ENCODE measurements around the gene FAM236A.
"Not testable (repeated sequence)": the region's sequence is repeated elsewhere in the genome, so short reads cannot be mapped to it uniquely, and the experiment has no call there.

Gene FAM236A

GRCh38 chrX:72937906-72938305 is at the start of gene FAM236A:
Gene FAM236A (plus strand): TSS chrX:72938206. CDS start chrX:72938263, 57 bp downstream.
- H3K36me3 ChIP-seq (ENCODE audit: control insufficient read depth, low read depth, low read length); H3K27me3 ChIP-seq (ENCODE audit: control insufficient read depth, insufficient read depth, low read length); H3K9ac ChIP-seq (ENCODE audit: low read length); H3K27ac ChIP-seq (ENCODE audit: low read length); H3K4me1 ChIP-seq (ENCODE audit: control insufficient read depth, low read depth, low read length); H3K9me3 ChIP-seq (ENCODE audit: control insufficient read depth, low read depth, low read length); H3K4me3 ChIP-seq (ENCODE audit: low read length): not testable (repeated sequence)

DNA sequence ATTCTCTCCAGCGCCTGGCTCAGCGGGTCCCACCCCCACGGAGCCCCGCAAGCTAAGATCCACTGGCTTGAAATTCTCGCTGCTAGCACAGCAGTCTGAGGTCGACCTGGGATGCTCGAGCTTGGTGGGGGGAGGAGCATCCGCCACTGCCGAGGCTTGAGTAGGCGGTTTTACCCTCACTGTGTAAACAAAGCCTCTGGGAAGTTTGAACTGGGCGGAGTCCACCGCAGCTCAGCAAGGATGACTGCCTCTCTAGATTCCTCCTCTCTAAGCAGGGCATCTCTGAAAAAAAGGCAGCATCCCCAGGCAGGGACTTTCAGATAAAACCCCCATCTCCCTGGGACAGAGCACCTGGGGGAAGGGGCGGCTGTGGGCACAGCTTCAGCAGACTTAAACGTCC is 48.3 kb upstream of the FAM236A start:
- H3K27ac ChIP-seq (ENCODE audit: low read length); H3K27me3 ChIP-seq (ENCODE audit: control insufficient read depth, insufficient read depth, low read length); H3K9ac ChIP-seq (ENCODE audit: low read length); H3K36me3 ChIP-seq (ENCODE audit: control insufficient read depth, low read depth, low read length); H3K4me1 ChIP-seq (ENCODE audit: control insufficient read depth, low read depth, low read length); H3K9me3 ChIP-seq (ENCODE audit: control insufficient read depth, low read depth, low read length); H3K4me3 ChIP-seq (ENCODE audit: low read length): not testable (repeated sequence)

- H3K4me1 ChIP-seq (ENCODE audit: control insufficient read depth, low read depth, low read length); H3K9me3 ChIP-seq (ENCODE audit: control insufficient read depth, low read depth, low read length); H3K9ac ChIP-seq (ENCODE audit: low read length); H3K4me3 ChIP-seq (ENCODE audit: low read length); H3K27me3 ChIP-seq (ENCODE audit: control insufficient read depth, insufficient read depth, low read length); H3K36me3 ChIP-seq (ENCODE audit: control insufficient read depth, low read depth, low read length); H3K27ac ChIP-seq (ENCODE audit: low read length): not testable (repeated sequence)
Measured at GRCh38 chrX:72912315-72912714, 25.7 kb upstream of the FAM236A start, which contains the start of gene FAM236C. Gene FAM236C (plus strand): TSS chrX:72912615. CDS start chrX:72912715, 100 bp downstream.

- not testable (repeated sequence) for H3K9ac ChIP-seq (ENCODE audit: low read length); H3K4me1 ChIP-seq (ENCODE audit: control insufficient read depth, low read depth, low read length); H3K9me3 ChIP-seq (ENCODE audit: control insufficient read depth, low read depth, low read length); H3K4me3 ChIP-seq (ENCODE audit: low read length); H3K36me3 ChIP-seq (ENCODE audit: control insufficient read depth, low read depth, low read length); H3K27ac ChIP-seq (ENCODE audit: low read length); H3K27me3 ChIP-seq (ENCODE audit: control insufficient read depth, insufficient read depth, low read length)
Measured at GRCh38 chrX:72916096-72916495, 21.9 kb upstream of the FAM236A start.

GRCh38 chrX:72932283-72932682 is 5.7 kb upstream of the FAM236A start:
- not testable (repeated sequence) for H3K4me3 ChIP-seq (ENCODE audit: low read length); H3K4me1 ChIP-seq (ENCODE audit: control insufficient read depth, low read depth, low read length); H3K9ac ChIP-seq (ENCODE audit: low read length); H3K27me3 ChIP-seq (ENCODE audit: control insufficient read depth, insufficient read depth, low read length); H3K36me3 ChIP-seq (ENCODE audit: control insufficient read depth, low read depth, low read length); H3K27ac ChIP-seq (ENCODE audit: low read length); H3K9me3 ChIP-seq (ENCODE audit: control insufficient read depth, low read depth, low read length)

- not testable (repeated sequence) for H3K27ac ChIP-seq (ENCODE audit: low read length); H3K9ac ChIP-seq (ENCODE audit: low read length); H3K27me3 ChIP-seq (ENCODE audit: control insufficient read depth, insufficient read depth, low read length); H3K9me3 ChIP-seq (ENCODE audit: control insufficient read depth, low read depth, low read length); H3K4me3 ChIP-seq (ENCODE audit: low read length); H3K36me3 ChIP-seq (ENCODE audit: control insufficient read depth, low read depth, low read length); H3K4me1 ChIP-seq (ENCODE audit: control insufficient read depth, low read depth, low read length)
Measured at GRCh38 chrX:72936455-72936854, 1.6 kb upstream of the FAM236A start.

GRCh38 chrX:72936882-72937455 is 1.0 kb upstream of the FAM236A start:
- H3K9ac ChIP-seq (ENCODE audit: low read length); H3K36me3 ChIP-seq (ENCODE audit: control insufficient read depth, low read depth, low read length); H3K4me1 ChIP-seq (ENCODE audit: control insufficient read depth, low read depth, low read length); H3K4me3 ChIP-seq (ENCODE audit: low read length); H3K9me3 ChIP-seq (ENCODE audit: control insufficient read depth, low read depth, low read length); H3K27me3 ChIP-seq (ENCODE audit: control insufficient read depth, insufficient read depth, low read length); H3K27ac ChIP-seq (ENCODE audit: low read length): not testable (repeated sequence)

DNA sequence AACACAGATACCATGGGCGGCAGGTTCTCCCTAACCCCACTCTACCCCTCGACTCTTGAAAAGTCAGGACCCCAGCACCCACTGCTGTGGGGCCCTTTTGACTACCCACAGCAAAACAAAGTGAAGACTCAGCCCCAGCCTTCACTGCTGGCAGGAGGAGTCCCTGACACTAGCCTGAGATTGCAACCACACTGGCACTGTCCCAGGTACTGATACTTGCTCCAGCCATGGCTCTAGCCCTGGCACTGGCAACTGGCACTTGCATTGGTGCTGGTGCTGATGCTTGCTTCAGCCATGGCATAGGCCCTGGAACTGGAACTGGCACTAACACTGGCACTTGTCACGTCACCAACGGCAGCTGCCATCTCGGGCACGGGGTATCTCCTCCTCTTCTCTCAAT is 4.3 kb downstream of the FAM236A start:
- H3K9ac ChIP-seq (ENCODE audit: low read length); H3K27me3 ChIP-seq (ENCODE audit: control insufficient read depth, insufficient read depth, low read length); H3K9me3 ChIP-seq (ENCODE audit: control insufficient read depth, low read depth, low read length); H3K4me3 ChIP-seq (ENCODE audit: low read length); H3K36me3 ChIP-seq (ENCODE audit: control insufficient read depth, low read depth, low read length); H3K4me1 ChIP-seq (ENCODE audit: control insufficient read depth, low read depth, low read length); H3K27ac ChIP-seq (ENCODE audit: low read length): not testable (repeated sequence)

- not testable (repeated sequence) for H3K36me3 ChIP-seq (ENCODE audit: control insufficient read depth, low read depth, low read length); H3K4me1 ChIP-seq (ENCODE audit: control insufficient read depth, low read depth, low read length); H3K27ac ChIP-seq (ENCODE audit: low read length); H3K4me3 ChIP-seq (ENCODE audit: low read length); H3K9me3 ChIP-seq (ENCODE audit: control insufficient read depth, low read depth, low read length); H3K9ac ChIP-seq (ENCODE audit: low read length); H3K27me3 ChIP-seq (ENCODE audit: control insufficient read depth, insufficient read depth, low read length)
Measured at GRCh38 chrX:72943035-72943818, 5.2 kb downstream of the FAM236A start.

DNA sequence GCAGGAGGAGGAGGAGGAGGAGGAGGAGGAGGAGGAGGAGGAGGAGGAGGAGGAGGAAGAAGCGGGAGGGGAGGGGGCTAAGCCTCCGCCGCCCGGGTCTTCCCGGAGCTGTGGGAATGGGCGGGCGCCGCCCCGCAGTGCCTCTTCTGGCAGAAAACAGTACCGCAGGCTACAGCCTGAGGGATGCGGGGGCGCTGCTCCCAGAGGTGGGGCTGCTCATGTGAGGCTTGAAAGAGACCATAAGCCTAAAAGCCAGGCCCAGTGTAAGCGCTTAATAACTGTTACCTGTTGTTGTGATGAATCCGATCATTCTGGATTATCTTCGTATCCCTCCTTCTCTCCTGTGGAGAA is 5.8 kb downstream of the FAM236A start, which contains the start of gene DMRTC1:
TSS of gene DMRTC1 (minus strand) at position 19 of the 351 bp plus-strand sequence. CDS start 68,143 bp downstream, outside the sequence.
- H3K27ac ChIP-seq (ENCODE audit: low read length); H3K9me3 ChIP-seq (ENCODE audit: control insufficient read depth, low read depth, low read length); H3K27me3 ChIP-seq (ENCODE audit: control insufficient read depth, insufficient read depth, low read length); H3K9ac ChIP-seq (ENCODE audit: low read length); H3K36me3 ChIP-seq (ENCODE audit: control insufficient read depth, low read depth, low read length); H3K4me3 ChIP-seq (ENCODE audit: low read length); H3K4me1 ChIP-seq (ENCODE audit: control insufficient read depth, low read depth, low read length): not testable (repeated sequence)

- not testable (repeated sequence) for H3K4me3 ChIP-seq (ENCODE audit: low read length); H3K4me1 ChIP-seq (ENCODE audit: control insufficient read depth, low read depth, low read length); H3K9me3 ChIP-seq (ENCODE audit: control insufficient read depth, low read depth, low read length); H3K27ac ChIP-seq (ENCODE audit: low read length); H3K27me3 ChIP-seq (ENCODE audit: control insufficient read depth, insufficient read depth, low read length); H3K36me3 ChIP-seq (ENCODE audit: control insufficient read depth, low read depth, low read length); H3K9ac ChIP-seq (ENCODE audit: low read length)
Measured at GRCh38 chrX:72959971-72960370, 22.0 kb downstream of the FAM236A start.

GRCh38 chrX:72971859-72972258 is 33.9 kb downstream of the FAM236A start:
- H3K4me3 ChIP-seq (ENCODE audit: low read length); H3K27ac ChIP-seq (ENCODE audit: low read length); H3K9ac ChIP-seq (ENCODE audit: low read length); H3K36me3 ChIP-seq (ENCODE audit: control insufficient read depth, low read depth, low read length); H3K4me1 ChIP-seq (ENCODE audit: control insufficient read depth, low read depth, low read length); H3K9me3 ChIP-seq (ENCODE audit: control insufficient read depth, low read depth, low read length); H3K27me3 ChIP-seq (ENCODE audit: control insufficient read depth, insufficient read depth, low read length): not testable (repeated sequence)
